HepG2 (cell line): ENCODE measurements around the gene MAP7D3. TPM values are rescaled to one million over a fixed set of nuclear protein-coding genes. Genes with fewer than 3 reads are reported as not detected.

Source experiments
- ATAC-seq: fragments of 200-7000 bp; cut with Tn5 transposase; 3 replicates; pipeline ENCODE4 v1.9.1; 2020; ENCODE audit warnings: mild to moderate bottlenecking, moderate library complexity
- BruUV-seq: library from RNA; stranded (reverse); fragments of 400-500 nt; replicated peaks from 2 replicates; lab custom pipeline; 2021; lab: Mats Ljungman, UMichigan
- CTCF ChIA-PET: fragments of 300-600 bp; formaldehyde crosslinking; extraction: SDS; loops from one replicate; lab custom pipeline; 2021; ENCODE audit warnings: low total read pairs, inconsistent platforms, low intra/inter-chr PET ratio; lab: Yijun Ruan, JAX
- POLR2A ChIA-PET: fragments of 350-600 bp; sonication (Branson Sonifier 250); formaldehyde crosslinking; loops from one replicate; lab custom pipeline; 2020; ENCODE audit warnings: antibody characterized with exemption, inconsistent platforms; lab: Yijun Ruan, JAX
- DNase-seq: peaks from one replicate; pipeline ENCODE4 v3.0.0-alpha.2; 2015; ENCODE audit warnings: low spot score
- FAIRE-seq: peaks from 3 replicates; lab custom pipeline; 2011; peaks lifted over from hg19 to GRCh38; lab: Jason Lieb, UNC
- H2AFZ ChIP-seq: one replicate; pipeline ENCODE4 v1.6.1; 2011; ENCODE audit warnings: low read length, inconsistent platforms
- H3K27ac ChIP-seq: fragments of 300-600 bp; 3 replicates; pipeline ENCODE4 v1.8.0; 2011; ENCODE audit warnings: mixed run types, mild to moderate bottlenecking, mixed read lengths, low read length, inconsistent platforms; ENCODE audit not compliant: insufficient read depth; ENCODE audit errors: extremely low read length
- H3K27me3 ChIP-seq, 2 experiments: fragments of 200-600 bp in 1 of 2; 2 replicates in 1 of 2; 3 replicates in 1 of 2; pipeline versions ENCODE4 v1.6.0 to v1.8.0; 2011; ENCODE audit warnings: low read length in 2 of 2, mild to moderate bottlenecking in 2 of 2, moderate library complexity in 2 of 2, inconsistent platforms in 1 of 2; ENCODE audit not compliant: insufficient read depth in 2 of 2, control insufficient read depth in 1 of 2
- H3K36me3 ChIP-seq, 2 experiments: fragments of 200-600 bp in 1 of 2; replicated peaks in 1 of 2; 2 replicates in 1 of 2; 3 replicates in 1 of 2; pipeline versions ENCODE4 v1.5.1 to v1.8.0; 2011; ENCODE audit warnings: low read length in 2 of 2, inconsistent platforms in 1 of 2; ENCODE audit not compliant: insufficient read depth in 2 of 2, control insufficient read depth in 1 of 2
- H3K4me1 ChIP-seq: 2 replicates; pipeline ENCODE4 v1.5.1; 2012; ENCODE audit warnings: low read length, inconsistent platforms; ENCODE audit not compliant: insufficient read depth
- H3K4me2 ChIP-seq: 2 replicates; pipeline ENCODE4 v1.6.0; 2011; ENCODE audit warnings: low read depth, low read length, inconsistent platforms
- H3K4me3 ChIP-seq, 3 experiments: fragments of 200-600 bp in 1 of 3; sonication (generic), shearing (Covaris generic) in 1 of 3; replicated peaks in 1 of 3; 2 replicates each; pipeline ENCODE4 v1.5.1; 2011 to 2016; ENCODE audit warnings: low read length in 3 of 3, inconsistent platforms in 2 of 3, low read depth in 2 of 3, mild to moderate bottlenecking in 2 of 3, control low read depth in 1 of 3, mixed read lengths in 1 of 3; ENCODE audit not compliant: insufficient read depth in 1 of 3
- H3K79me2 ChIP-seq: one replicate; pipeline ENCODE4 v1.6.1; 2011; ENCODE audit warnings: low read length, inconsistent platforms; ENCODE audit not compliant: insufficient read depth
- H3K9ac ChIP-seq: 2 replicates; pipeline ENCODE4 v1.6.0; 2011; ENCODE audit warnings: mild to moderate bottlenecking, low read depth, low read length, inconsistent platforms; ENCODE audit not compliant: insufficient read depth
- H3K9me3 ChIP-seq: 2 replicates; pipeline ENCODE4 v1.5.1; 2012; ENCODE audit warnings: mild to moderate bottlenecking, low read length
- H4K20me1 ChIP-seq: 2 replicates; pipeline ENCODE4 v1.6.0; 2011; ENCODE audit warnings: inconsistent platforms, mild to moderate bottlenecking, low read length, moderate library complexity; ENCODE audit not compliant: insufficient read depth
- ERF ChIP-seq: IDR thresholded peaks from 2 replicates; pipeline ENCODE4 v1.6.1; 2018; ENCODE audit warnings: missing biosample characterization, missing genetic modification reagents
- GATA4 ChIP-seq: sonication (generic); IDR thresholded peaks from 2 replicates; pipeline ENCODE4 v1.6.1; 2016; ENCODE audit warnings: antibody characterized with exemption, low read depth, borderline replicate concordance
- ISL2 ChIP-seq: sonication (generic); formaldehyde crosslinking; IDR thresholded peaks from 2 replicates; pipeline ENCODE4 v1.5.0; 2020; ENCODE audit warnings: missing genetic modification reagents
- KDM2A ChIP-seq: sonication (generic); formaldehyde crosslinking; IDR thresholded peaks from 2 replicates; pipeline ENCODE4 v1.4.0; 2020; ENCODE audit warnings: low read depth, missing genetic modification reagents, borderline replicate concordance
- MYC ChIP-seq: sonication (generic); formaldehyde crosslinking; IDR thresholded peaks from 2 replicates; pipeline ENCODE4 v1.9.0; 2021; ENCODE audit warnings: missing genetic modification reagents, borderline replicate concordance
- ONECUT2 ChIP-seq: sonication (generic); formaldehyde crosslinking; IDR thresholded peaks from 2 replicates; pipeline ENCODE4 v1.4.0; 2020; ENCODE audit warnings: missing genetic modification reagents
- POGZ ChIP-seq: sonication (generic); formaldehyde crosslinking; IDR thresholded peaks from 2 replicates; pipeline ENCODE4 v1.4.0; 2020; ENCODE audit warnings: mild to moderate bottlenecking, missing genetic modification reagents
- RBFOX2 ChIP-seq: fragments of 200-400 bp; formaldehyde crosslinking; IDR thresholded peaks from 2 replicates; pipeline ENCODE4 v1.6.1; 2017; ENCODE audit warnings: low read depth, mild to moderate bottlenecking, low read length
- TSC22D2 ChIP-seq: sonication (generic); formaldehyde crosslinking; IDR thresholded peaks from 2 replicates; pipeline ENCODE4 v1.5.1; 2020; ENCODE audit warnings: missing genetic modification reagents, mild to moderate bottlenecking, borderline replicate concordance
- ZBTB21 ChIP-seq: sonication (generic); formaldehyde crosslinking; IDR thresholded peaks from 2 replicates; pipeline ENCODE4 v1.4.0; 2020; ENCODE audit warnings: missing genetic modification reagents
- ZNF143 ChIP-seq: sonication (generic); formaldehyde crosslinking; IDR thresholded peaks from 2 replicates; pipeline ENCODE4 v1.4.0; 2020; ENCODE audit warnings: missing genetic modification reagents
- ZNF232 ChIP-seq: sonication (generic); formaldehyde crosslinking; IDR thresholded peaks from 2 replicates; pipeline ENCODE4 v1.4.0; 2020; ENCODE audit warnings: missing genetic modification reagents, borderline replicate concordance
- ZNF296 ChIP-seq: sonication (generic); formaldehyde crosslinking; conservative IDR thresholded peaks from 2 replicates; pipeline ENCODE4 v1.5.0; 2020; ENCODE audit warnings: mild to moderate bottlenecking, missing genetic modification reagents
- ZNF30 ChIP-seq: sonication (generic); formaldehyde crosslinking; IDR thresholded peaks from 2 replicates; pipeline ENCODE4 v1.5.0; 2020; ENCODE audit warnings: mild to moderate bottlenecking, missing genetic modification reagents
- ZNF816 ChIP-seq: sonication (generic); formaldehyde crosslinking; IDR thresholded peaks from 2 replicates; pipeline ENCODE4 v1.8.0; 2022; ENCODE audit warnings: missing genetic modification reagents, mild to moderate bottlenecking, borderline replicate concordance
- ZSCAN22 ChIP-seq: sonication (generic); formaldehyde crosslinking; IDR thresholded peaks from 2 replicates; pipeline ENCODE4 v1.4.0; 2020; ENCODE audit warnings: mild to moderate bottlenecking, missing genetic modification reagents
- WGBS: methylation state at CpG from one replicate; pipeline ENCODE4 v1.1.6; 2017; ENCODE audit warnings: low lambda C conversion rate; 5-methylcytosine and 5-hydroxymethylcytosine counted together
- in situ Hi-C: cut with HindIII; loops from 2 replicates; pipeline ENCODE4 v1.10.0; 2017; ENCODE audit warnings: low pct_unique_long_range_greater_than_20kb; ENCODE audit not compliant: extremely low pct_ligation_motif_present
- intact Hi-C: fragments of 100-400 bp; cut with micrococcal nuclease; formaldehyde crosslinking; loops from one replicate; pipeline ENCODE4 v1.10.0; 2022; ENCODE audit not compliant: unreplicated experiment
- polyA plus RNA-seq, 8 experiments: library from polyadenylated mRNA; depleted of rRNA in 3 of 8; stranded (reverse) in 7 of 8; unstranded in 1 of 8; fragments of >200 nt; fragmentation: Illumina TruSeq in 4 of 8; extraction: Trizol in 4 of 8; gene quantifications; 2 replicates each; pipeline versions ENCODE4 v1.2.1 to v1.2.3, GENCODE V29; 2011 to 2016; ENCODE audit warnings: low read depth in 4 of 8, missing spikeins in 1 of 8, mixed read lengths in 1 of 8; ENCODE audit not compliant: insufficient read depth in 1 of 8
- total RNA-seq, 5 experiments: library from RNA; depleted of rRNA; stranded (reverse); fragments of >200 nt; fragmentation: Illumina TruSeq; extraction: Trizol; gene quantifications; 2 replicates each; pipeline ENCODE4 v1.2.3, GENCODE V29; 2016; ENCODE audit warnings: low read depth in 1 of 5
- TF ChIP-seq, protein P1 (sequence below): sonication (generic); formaldehyde crosslinking; IDR thresholded peaks from 2 replicates; pipeline ENCODE4 v1.4.0; 2020; ENCODE audit warnings: missing genetic modification reagents

Gene MAP7D3
- total and polyA plus RNA-seq, 2 of the 13 experiments (the other 11 are each of a cell fraction or from before 2014, with no cell fraction given), result not detected

DNA sequence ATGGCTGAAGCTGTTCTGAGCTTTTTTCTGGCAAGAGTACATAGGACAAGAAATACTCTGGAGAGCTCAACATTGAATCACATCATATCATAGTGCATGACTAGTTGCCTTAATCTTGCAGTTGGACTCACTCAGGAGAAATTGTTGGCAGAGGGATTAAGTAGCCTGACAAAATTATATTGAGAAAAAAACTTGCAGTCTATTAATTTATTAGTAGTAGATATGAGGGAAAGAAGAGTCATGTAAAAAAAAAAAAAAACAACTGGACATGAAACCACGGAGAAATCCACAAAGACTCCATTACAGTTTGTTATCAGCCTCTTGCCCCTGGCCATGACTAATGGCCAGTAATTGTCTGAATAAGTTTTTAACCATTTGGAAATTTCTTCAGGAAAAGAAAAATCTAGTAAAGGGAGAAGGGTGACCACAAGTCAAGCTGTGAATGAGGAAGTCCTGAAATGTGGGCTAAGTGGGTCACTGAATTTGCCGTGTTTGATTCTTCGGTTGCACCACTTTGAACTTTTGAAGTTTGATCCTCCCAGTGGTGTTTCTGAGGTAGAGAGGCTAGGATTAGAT is 58.3 kb downstream of the MAP7D3 start (continued):
- TF ChIP-seq POGZ (CRISPR knock-in tag) (no peak), ZBTB21 (CRISPR knock-in tag) (no peak)

DNA sequence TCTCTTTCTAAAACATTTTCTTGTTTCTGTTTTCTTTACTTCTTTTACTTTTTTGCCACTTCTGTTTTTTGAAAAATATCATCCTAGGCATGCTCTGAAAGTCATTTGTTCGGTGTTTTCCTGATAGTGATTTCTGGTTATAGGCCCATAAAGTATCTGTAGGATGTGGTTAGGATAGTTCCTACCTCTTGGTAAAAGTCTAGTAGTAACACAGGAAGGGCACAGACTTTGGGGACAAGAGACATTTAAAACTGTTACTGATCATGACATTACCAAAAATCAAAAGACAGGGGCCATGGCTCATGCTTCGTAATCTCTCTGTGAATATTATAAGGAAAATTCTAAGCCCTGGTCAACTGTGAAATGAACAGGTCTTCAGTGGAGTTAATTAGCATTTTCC is 59.1 kb downstream of the MAP7D3 start:
- ChIA-PET CTCF (no interaction called here), POLR2A (no interaction called here)

More for the DNA sequence above, 59.1 kb downstream of the MAP7D3 start:
- Histone ChIP-seq H3K36me3 (no peaks in the 10 kb centered on the region), H3K79me2 (no peaks in the 10 kb centered on the region), H2AFZ (no peak overlapping the region), H3K4me3 (no peak overlapping the region), H3K4me2 (no peak overlapping the region), H3K27me3 (no peaks in the 10 kb centered on the region), H3K4me1 (no peaks in the 10 kb centered on the region), H3K27ac (no peak overlapping the region), H4K20me1 (no peaks in the 10 kb centered on the region), H3K9ac (no peak overlapping the region), H3K9me3 (no peaks in the 10 kb centered on the region)
- in situ Hi-C loops, result no loop called here
- TF ChIP-seq ZNF232 (CRISPR knock-in tag), result no peak
- no peak for TF ChIP-seq ZNF143 (CRISPR knock-in tag)
- no peak for TF ChIP-seq ZNF30
- TF ChIP-seq RBFOX2, result no peak
- TF ChIP-seq, protein P1, sequence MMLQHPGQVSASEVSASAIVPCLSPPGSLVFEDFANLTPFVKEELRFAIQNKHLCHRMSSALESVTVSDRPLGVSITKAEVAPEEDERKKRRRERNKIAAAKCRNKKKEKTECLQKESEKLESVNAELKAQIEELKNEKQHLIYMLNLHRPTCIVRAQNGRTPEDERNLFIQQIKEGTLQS (CRISPR knock-in tag), result no peak
- TF ChIP-seq ZNF816 (CRISPR knock-in tag), result no peak
- TF ChIP-seq ERF (CRISPR knock-in tag), result no peak
- TF ChIP-seq KDM2A (CRISPR knock-in tag), result no peak
- TF ChIP-seq ZSCAN22 (CRISPR knock-in tag), result no peak
- no peak for TF ChIP-seq MYC
- TF ChIP-seq ISL2 (CRISPR knock-in tag), result no peak
- no peak for TF ChIP-seq TSC22D2 (CRISPR knock-in tag)
- TF ChIP-seq GATA4, result no peak
- no peak for TF ChIP-seq ZNF296 (CRISPR knock-in tag)
- no peak for TF ChIP-seq ONECUT2
- no TSS peak for BruUV-seq
- ATAC-seq (no peak), FAIRE-seq (no peak), DNase-seq (no peak)
- intact Hi-C loops, result no loop called here
- WGBS, result 22% methylated on average over 2 of the region's 2 CpGs
